ENCODE data around the gene SLC25A34. TPM values are rescaled to one million over a fixed set of nuclear protein-coding genes. Genes with fewer than 3 reads are reported as not detected.

The SLC25A34 gene
- total and polyA plus RNA-seq, 2 of the 13 experiments (the other 11 are each of a cell fraction or from before 2014, with no cell fraction given), result 0.13 to 0.18 TPM

DNA sequence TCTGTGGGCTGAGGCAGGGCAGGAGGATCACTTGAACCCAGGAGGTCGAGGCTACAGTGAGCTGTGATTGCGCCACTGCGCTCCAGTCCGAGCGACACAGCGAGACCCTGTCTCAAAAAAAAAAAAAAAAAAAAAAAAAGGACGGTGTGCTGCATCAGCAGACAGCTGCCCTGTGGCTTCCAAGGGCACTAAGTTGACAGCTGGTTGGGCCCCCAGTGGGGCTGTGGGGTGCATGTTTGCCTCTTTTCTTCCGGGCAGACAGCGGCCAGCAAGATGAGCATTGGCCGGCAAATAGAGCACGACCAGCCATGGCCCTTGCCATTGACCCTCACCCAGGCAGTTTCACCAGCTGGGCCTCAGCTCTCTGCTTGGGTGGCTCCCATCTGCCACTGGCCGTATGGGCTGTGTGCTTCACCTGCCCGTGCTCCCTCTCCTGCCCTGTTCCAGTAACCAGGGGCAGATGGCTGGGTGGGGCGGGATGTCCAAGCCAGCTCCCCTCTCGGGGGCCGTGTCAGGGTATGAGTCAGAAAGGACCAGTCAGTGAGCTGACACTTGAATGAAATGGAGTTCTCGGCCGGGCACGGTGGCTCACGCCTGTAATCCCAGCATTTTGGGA is 12.3 kb upstream of the SLC25A34 start:
- Histone ChIP-seq H2AFZ (ENCODE audit: low read length) (no peak overlapping the region), H3K9me3 (ENCODE audit: low read length) (no peaks in the 10 kb centered on the region), H3K9ac (ENCODE audit: insufficient read depth, low read depth, low read length) (no peak overlapping the region), H3K4me3 (replicated peaks in 1 of 3; ENCODE audit: insufficient read depth in 1 of 3, low read depth in 2 of 3, low read length in 3 of 3) (no peak overlapping the region), H3K36me3 (replicated peaks in 1 of 2; ENCODE audit: control insufficient read depth in 1 of 2, insufficient read depth in 2 of 2, low read length in 2 of 2) (peaks cover 19 to 58% of the 10 kb centered on the region in 2 experiments; a peak in 4 of 5 replicates), H3K4me1 (ENCODE audit: insufficient read depth, low read length) (no peaks in the 10 kb centered on the region), H3K4me2 (ENCODE audit: low read depth, low read length) (no peak overlapping the region), H4K20me1 (ENCODE audit: insufficient read depth, low read length) (no peaks in the 10 kb centered on the region), H3K27ac (ENCODE audit: extremely low read length, insufficient read depth, low read length) (no peak overlapping the region), H3K79me2 (ENCODE audit: insufficient read depth, low read length) (no peaks in the 10 kb centered on the region), H3K27me3 (ENCODE audit: control insufficient read depth in 1 of 2, insufficient read depth in 2 of 2, low read length in 2 of 2) (no peaks in the 10 kb centered on the region)
- ATAC-seq (no peak), DNase-seq (ENCODE audit: low spot score) (no peak), FAIRE-seq (no peak)
- intact Hi-C loops (cut with micrococcal nuclease; ENCODE audit: unreplicated experiment), result no loop called here
- ChIA-PET CTCF (ENCODE audit: low intra/inter-chr PET ratio, low total read pairs) (no interaction called here), POLR2A (no interaction called here)
- TF ChIP-seq THYN1 (CRISPR knock-in tag; IDR thresholded peaks at IDR 0.05; ENCODE audit: borderline replicate concordance, low read depth) (no peak), SSRP1 (CRISPR knock-in tag; IDR thresholded peaks at IDR 0.05) (no peak), ZNF20 (CRISPR knock-in tag; IDR thresholded peaks at IDR 0.05) (no peak), SMARCC2 (IDR thresholded peaks at IDR 0.05) (no peak), MED13 (CRISPR knock-in tag; IDR thresholded peaks at IDR 0.05) (no peak), MEF2D (CRISPR knock-in tag; IDR thresholded peaks at IDR 0.05) (no peak), ZNF558 (CRISPR knock-in tag; IDR thresholded peaks at IDR 0.05; ENCODE audit: borderline replicate concordance) (no peak), BRCA1 (CRISPR knock-in tag; IDR thresholded peaks at IDR 0.05) (no peak), ISL2 (CRISPR knock-in tag; IDR thresholded peaks at IDR 0.05) (no peak)
- TF ChIP-seq, protein P1, sequence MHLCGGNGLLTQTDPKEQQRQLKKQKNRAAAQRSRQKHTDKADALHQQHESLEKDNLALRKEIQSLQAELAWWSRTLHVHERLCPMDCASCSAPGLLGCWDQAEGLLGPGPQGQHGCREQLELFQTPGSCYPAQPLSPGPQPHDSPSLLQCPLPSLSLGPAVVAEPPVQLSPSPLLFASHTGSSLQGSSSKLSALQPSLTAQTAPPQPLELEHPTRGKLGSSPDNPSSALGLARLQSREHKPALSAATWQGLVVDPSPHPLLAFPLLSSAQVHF (CRISPR knock-in tag; IDR thresholded peaks at IDR 0.05), result no peak
- TF ChIP-seq, protein P2, sequence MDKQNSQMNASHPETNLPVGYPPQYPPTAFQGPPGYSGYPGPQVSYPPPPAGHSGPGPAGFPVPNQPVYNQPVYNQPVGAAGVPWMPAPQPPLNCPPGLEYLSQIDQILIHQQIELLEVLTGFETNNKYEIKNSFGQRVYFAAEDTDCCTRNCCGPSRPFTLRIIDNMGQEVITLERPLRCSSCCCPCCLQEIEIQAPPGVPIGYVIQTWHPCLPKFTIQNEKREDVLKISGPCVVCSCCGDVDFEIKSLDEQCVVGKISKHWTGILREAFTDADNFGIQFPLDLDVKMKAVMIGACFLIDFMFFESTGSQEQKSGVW (CRISPR knock-in tag; IDR thresholded peaks at IDR 0.05; ENCODE audit: borderline replicate concordance), result no peak
- TF ChIP-seq, protein P3, sequence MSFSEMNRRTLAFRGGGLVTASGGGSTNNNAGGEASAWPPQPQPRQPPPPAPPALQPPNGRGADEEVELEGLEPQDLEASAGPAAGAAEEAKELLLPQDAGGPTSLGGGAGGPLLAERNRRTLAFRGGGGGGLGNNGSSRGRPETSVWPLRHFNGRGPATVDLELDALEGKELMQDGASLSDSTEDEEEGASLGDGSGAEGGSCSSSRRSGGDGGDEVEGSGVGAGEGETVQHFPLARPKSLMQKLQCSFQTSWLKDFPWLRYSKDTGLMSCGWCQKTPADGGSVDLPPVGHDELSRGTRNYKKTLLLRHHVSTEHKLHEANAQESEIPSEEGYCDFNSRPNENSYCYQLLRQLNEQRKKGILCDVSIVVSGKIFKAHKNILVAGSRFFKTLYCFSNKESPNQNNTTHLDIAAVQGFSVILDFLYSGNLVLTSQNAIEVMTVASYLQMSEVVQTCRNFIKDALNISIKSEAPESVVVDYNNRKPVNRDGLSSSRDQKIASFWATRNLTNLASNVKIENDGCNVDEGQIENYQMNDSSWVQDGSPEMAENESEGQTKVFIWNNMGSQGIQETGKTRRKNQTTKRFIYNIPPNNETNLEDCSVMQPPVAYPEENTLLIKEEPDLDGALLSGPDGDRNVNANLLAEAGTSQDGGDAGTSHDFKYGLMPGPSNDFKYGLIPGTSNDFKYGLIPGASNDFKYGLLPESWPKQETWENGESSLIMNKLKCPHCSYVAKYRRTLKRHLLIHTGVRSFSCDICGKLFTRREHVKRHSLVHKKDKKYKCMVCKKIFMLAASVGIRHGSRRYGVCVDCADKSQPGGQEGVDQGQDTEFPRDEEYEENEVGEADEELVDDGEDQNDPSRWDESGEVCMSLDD (CRISPR knock-in tag; IDR thresholded peaks at IDR 0.05; ENCODE audit: borderline replicate concordance), result no peak
- in situ Hi-C loops (cut with HindIII; ENCODE audit: extremely low pct_ligation_motif_present, low pct_unique_long_range_greater_than_20kb), result no loop called here
- 98% methylated on average over 18 of the region's 20 CpGs for WGBS (ENCODE audit: low lambda C conversion rate)
- BruUV-seq (replicated peaks), result no TSS peak
